ENCODE measurements around the gene CYP2E1. TPM values are rescaled to one million over a fixed set of nuclear protein-coding genes. Genes with fewer than 3 reads are reported as not detected.

CYP2E1 gene
- total RNA-seq, 1 donor from 2014 or later = under 0.01 TPM

DNA sequence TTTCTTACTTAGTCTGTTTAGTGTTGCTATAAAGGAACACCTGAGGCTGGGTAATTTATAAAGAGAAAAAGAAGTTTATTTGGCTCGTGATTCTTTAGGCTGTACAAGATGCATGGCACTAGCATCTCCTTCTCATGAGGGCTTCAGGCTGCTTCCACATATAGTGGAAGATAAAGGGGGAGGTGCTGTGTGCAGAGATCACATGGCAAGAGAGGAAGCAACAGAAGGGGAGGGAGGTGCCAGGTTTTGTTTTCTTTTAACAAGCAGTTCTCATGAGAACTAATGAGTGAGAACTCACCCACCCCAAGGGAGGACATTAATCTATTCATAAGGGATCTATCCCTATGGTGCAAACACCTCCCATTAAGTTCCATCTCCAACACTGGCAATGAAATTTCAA, 17.3 kb downstream of the CYP2E1 start:
- Histone ChIP-seq H3K27me3 (ENCODE audit: control insufficient read depth, insufficient read depth, low read length) (no peaks in the 10 kb centered on the region), H3K4me3 (ENCODE audit: low read depth, low read length) (no peak overlapping the region), H3K36me3 (ENCODE audit: control insufficient read depth, insufficient read depth, low read length) (no peaks in the 10 kb centered on the region)
- DNase-seq (ENCODE audit: low read depth) = no peak
- TF ChIP-seq, protein P1, sequence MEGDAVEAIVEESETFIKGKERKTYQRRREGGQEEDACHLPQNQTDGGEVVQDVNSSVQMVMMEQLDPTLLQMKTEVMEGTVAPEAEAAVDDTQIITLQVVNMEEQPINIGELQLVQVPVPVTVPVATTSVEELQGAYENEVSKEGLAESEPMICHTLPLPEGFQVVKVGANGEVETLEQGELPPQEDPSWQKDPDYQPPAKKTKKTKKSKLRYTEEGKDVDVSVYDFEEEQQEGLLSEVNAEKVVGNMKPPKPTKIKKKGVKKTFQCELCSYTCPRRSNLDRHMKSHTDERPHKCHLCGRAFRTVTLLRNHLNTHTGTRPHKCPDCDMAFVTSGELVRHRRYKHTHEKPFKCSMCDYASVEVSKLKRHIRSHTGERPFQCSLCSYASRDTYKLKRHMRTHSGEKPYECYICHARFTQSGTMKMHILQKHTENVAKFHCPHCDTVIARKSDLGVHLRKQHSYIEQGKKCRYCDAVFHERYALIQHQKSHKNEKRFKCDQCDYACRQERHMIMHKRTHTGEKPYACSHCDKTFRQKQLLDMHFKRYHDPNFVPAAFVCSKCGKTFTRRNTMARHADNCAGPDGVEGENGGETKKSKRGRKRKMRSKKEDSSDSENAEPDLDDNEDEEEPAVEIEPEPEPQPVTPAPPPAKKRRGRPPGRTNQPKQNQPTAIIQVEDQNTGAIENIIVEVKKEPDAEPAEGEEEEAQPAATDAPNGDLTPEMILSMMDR (IDR thresholded peaks at IDR 0.05; ENCODE audit: insufficient read depth, low read length, severe bottlenecking) = no peak
- no peak for FAIRE-seq

DNA sequence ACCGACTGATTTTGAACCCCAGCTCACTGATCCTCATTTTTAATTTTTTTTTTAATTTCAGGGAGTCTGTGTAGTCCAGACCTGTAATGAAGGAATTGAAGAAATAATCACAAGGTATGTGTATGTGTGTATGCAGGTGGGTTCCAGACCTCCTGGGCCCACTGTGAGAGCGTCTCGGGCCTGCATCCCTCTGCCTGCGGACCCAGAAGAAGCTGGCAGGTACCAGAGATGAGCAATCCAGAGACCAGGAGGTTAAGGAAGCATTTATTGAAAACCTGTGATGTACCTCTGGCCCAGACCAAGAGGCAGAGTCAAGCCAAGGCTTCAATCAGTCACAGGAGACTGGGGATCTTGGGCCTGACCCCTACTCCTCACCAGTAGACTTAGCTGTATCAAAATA, 27.4 kb downstream of the CYP2E1 start:
- TF ChIP-seq, protein P1 (IDR thresholded peaks at IDR 0.05; ENCODE audit: insufficient read depth, low read length, severe bottlenecking) = no peak
- FAIRE-seq (peak; percentile 76), DNase-seq (ENCODE audit: low read depth) (no peak)
- Histone ChIP-seq H3K36me3 (ENCODE audit: control insufficient read depth, insufficient read depth, low read length) (no peaks in the 10 kb centered on the region), H3K4me3 (ENCODE audit: low read depth, low read length) (no peak overlapping the region), H3K27me3 (ENCODE audit: control insufficient read depth, insufficient read depth, low read length) (no peaks in the 10 kb centered on the region)

DNA sequence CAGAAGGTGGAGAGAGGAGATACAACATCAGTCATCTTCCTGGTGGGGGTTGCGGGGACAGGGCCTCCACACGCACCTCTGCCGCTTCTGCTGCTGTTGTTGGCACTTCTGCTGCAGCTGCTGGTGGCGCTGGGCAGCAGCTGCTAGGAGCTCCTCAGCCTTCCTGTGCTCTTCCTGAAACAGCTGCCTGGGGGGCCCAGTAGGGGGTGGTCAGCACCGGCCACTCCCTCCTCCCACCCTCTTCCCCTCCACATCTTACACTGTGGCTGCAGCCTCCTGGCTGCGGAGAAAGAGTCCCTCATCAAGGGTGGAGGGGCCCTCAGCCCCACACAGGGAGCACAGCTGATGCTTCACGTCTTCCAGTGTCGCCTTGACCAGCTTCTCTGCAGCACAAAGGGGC, 28.4 kb downstream of the CYP2E1 start:
- Histone ChIP-seq H3K4me3 (ENCODE audit: low read depth, low read length) (no peak overlapping the region), H3K27me3 (ENCODE audit: control insufficient read depth, insufficient read depth, low read length) (no peaks in the 10 kb centered on the region), H3K36me3 (ENCODE audit: control insufficient read depth, insufficient read depth, low read length) (no peaks in the 10 kb centered on the region)
- TF ChIP-seq, protein P1 (IDR thresholded peaks at IDR 0.05; ENCODE audit: insufficient read depth, low read length, severe bottlenecking) = no peak
- FAIRE-seq (no peak), DNase-seq (ENCODE audit: low read depth) (no peak)

DNA sequence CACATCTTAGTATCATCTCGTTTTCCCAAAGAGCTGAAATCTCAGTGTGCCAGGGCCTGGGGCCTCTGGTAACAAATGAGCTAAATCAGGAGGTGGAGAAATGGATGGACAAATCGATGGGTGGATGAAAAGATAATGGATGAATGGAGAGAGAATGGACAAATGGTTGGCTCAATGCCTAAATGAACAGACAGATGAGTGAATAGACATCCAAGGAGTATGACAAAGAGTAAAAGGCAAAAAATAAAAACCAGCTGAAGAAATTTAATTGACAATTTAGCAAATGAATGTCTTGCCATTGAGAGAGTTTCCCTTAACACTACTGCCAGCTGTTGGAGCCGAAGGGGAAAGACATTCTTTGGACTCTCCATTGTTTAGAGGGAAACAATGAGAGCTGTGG, 30.2 kb downstream of the CYP2E1 start:
- FAIRE-seq (no peak), DNase-seq (ENCODE audit: low read depth) (no peak)
- TF ChIP-seq, protein P1 (IDR thresholded peaks at IDR 0.05; ENCODE audit: insufficient read depth, low read length, severe bottlenecking) = no peak
- no peaks in the 10 kb centered on the region for H3K36me3 ChIP-seq (ENCODE audit: control insufficient read depth, insufficient read depth, low read length)
- no peak overlapping the region for H3K4me3 ChIP-seq (ENCODE audit: low read depth, low read length)
- H3K27me3 ChIP-seq (ENCODE audit: control insufficient read depth, insufficient read depth, low read length) = no peaks in the 10 kb centered on the region

DNA sequence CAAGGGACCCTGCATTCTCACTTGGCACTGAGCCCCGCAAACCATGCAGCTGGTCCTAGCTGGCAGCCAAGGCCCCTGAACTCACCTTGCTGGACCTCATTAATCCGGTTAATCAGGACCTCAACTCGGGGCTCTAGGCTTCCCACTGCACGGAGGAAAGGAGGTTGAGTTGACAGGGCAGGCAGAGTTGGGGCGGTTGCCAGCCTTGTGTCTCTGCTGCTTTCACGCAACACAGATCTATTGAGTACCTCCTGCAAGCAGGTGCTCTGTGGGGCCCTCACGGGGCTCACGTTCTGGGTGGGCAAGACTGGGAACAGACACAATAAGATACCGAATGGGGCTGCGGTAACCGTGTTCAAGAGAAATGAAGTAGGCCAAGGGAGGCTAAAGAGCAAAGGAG, 32.1 kb downstream of the CYP2E1 start:
- TF ChIP-seq, protein P1 (IDR thresholded peaks at IDR 0.05; ENCODE audit: insufficient read depth, low read length, severe bottlenecking) = no peak
- H3K4me3 ChIP-seq (ENCODE audit: low read depth, low read length) = no peak overlapping the region
- peak; percentile 23 for FAIRE-seq
- DNase-seq (ENCODE audit: low read depth) = no peak
- H3K27me3 ChIP-seq (ENCODE audit: control insufficient read depth, insufficient read depth, low read length) = no peaks in the 10 kb centered on the region
- H3K36me3 ChIP-seq (ENCODE audit: control insufficient read depth, insufficient read depth, low read length) = no peaks in the 10 kb centered on the region

DNA sequence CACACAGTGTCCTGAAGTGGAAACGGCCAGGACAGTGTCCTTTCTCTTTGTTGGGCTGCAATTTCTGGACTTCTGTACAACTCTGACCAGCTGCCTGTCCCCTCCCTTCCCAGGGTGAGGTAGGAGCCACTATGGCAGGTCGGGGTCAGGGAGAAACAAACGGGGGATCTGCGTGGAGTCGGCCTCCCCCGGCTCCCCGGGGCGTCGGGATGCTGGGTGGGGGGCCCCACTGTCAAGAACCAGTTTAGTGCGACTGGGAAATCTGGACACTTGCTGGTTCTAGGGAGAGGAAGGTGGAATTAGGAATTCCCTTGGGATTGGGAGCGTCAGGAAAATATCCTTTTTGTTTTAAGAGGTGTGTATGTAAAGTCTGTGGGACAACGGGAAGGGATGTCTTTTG, 37.7 kb downstream of the CYP2E1 start:
- FAIRE-seq = no peak
- H3K4me3 ChIP-seq (ENCODE audit: low read depth, low read length) = no peak overlapping the region

More for the DNA sequence above, 37.7 kb downstream of the CYP2E1 start:
- no peaks in the 10 kb centered on the region for H3K27me3 ChIP-seq (ENCODE audit: control insufficient read depth, insufficient read depth, low read length)
- TF ChIP-seq, protein P1 (IDR thresholded peaks at IDR 0.05; ENCODE audit: insufficient read depth, low read length, severe bottlenecking) = no peak
- no peak for DNase-seq (ENCODE audit: low read depth)
- no peaks in the 10 kb centered on the region for H3K36me3 ChIP-seq (ENCODE audit: control insufficient read depth, insufficient read depth, low read length)
